GM18870 (cell line): ENCODE data around the gene TCTA.
"Not testable (repeated sequence)": the region's sequence is repeated elsewhere in the genome, so short reads cannot be mapped to it uniquely, and the experiment has no call there.

Experiments used
- ATAC-seq: cut with Tn5 transposase; IDR thresholded peaks from one replicate; pipeline ENCODE4 v1.9.1; 2021; ENCODE audit warnings: moderate library complexity; ENCODE audit not compliant: unreplicated experiment

Gene TCTA, protein sequence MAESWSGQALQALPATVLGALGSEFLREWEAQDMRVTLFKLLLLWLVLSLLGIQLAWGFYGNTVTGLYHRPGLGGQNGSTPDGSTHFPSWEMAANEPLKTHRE

DNA sequence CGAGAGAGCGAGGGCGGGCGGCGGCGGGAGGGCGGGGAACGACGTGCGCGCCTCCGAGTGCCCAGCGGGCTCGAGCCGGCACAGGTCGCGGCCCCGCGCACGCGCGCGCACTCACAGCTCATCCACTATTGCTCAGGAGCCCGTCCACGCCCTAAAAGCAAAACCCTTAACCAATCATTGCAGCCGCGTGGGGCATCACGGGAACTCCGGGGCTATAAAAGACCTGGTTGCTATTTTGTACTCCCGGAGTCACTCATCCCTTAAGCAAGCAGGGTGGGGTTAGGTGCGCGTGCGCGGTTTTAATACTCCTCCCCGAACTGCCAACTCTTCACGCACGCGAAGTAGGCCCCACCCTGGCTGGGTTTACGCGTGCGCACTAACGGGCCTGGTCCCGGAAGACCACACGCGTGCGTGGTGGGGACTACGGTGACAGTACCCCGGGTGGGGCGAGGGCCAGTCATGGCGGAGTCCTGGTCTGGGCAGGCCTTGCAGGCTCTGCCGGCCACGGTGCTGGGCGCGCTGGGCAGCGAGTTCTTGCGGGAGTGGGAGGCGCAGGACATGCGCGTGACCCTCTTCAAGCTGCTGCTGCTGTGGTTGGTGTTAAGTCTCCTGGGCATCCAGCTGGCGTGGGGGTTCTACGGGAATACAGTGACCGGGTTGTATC is at the start of gene TCTA, which contains the start of gene RHOA:
Gene TCTA, plus strand, starts transcription at position 456 of the 664 bp plus-strand sequence. Its CDS starts 4 bp downstream, at position 460.
Gene RHOA, minus strand, starts transcription at position 9 of the 664 bp plus-strand sequence. CDS start 36,387 bp downstream, outside the sequence.
- ATAC-seq: peak; percentile 79

DNA sequence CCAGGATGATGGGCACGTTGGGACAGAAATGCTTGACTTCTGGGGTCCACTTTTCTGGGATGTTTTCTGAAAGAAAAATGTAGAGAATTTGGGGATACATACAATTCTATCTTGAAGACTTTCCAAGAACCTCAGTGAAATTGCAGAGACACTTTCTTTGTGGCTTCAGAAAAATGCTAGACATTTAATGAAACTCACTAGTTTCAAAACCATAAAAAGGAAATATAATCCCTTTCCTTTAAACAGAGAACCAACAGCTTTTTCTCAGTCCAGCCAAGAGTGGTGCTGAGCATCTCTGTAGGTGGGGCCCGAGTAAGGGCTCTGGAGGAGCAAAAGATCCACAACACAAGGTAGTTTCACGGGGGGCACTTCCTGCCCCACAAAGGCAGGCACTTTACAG is 49.7 kb upstream of the TCTA start:
- no peak for ATAC-seq

GRCh38 chr3:49370585-49371290 is 41.5 kb upstream of the TCTA start:
- no peak for ATAC-seq

DNA sequence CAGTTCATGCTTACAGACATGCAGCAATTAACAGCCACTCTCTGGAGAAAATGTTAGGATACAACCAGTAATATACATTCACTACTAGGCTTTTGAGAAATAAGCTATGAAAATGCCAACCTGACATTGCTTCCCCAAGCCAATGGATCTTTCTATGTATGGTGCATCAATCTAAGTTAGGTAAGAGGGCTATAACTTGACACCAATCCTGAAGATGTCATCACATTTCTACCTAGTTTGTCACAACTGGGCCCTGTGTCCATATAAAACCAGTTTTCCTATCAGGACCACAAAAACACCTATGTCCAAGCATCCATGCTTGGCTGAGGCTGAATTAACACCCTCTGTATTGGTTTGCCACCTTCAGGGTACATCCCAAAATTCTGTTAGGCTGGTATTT is 40.3 kb upstream of the TCTA start:
- no peak for ATAC-seq

DNA sequence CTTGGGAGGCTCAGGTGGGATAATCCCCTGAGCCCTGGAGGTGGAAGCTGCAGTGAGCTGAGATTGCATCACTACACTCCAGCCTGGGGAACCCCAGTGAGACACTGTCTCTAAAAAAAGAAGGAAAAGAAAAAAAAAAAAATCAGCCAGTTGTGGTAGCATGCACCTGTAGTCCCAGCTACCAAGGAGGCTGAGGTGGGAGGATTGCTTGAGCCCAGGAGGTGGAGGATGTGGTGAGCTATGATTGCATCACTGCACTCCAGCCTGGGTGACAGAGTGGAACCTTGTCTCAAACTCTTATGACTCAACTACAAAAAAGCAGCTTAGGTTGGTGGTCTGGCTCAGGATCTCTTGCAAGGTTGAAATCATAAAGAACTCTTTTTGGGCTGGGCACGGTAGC is 34.7 kb upstream of the TCTA start:
- ATAC-seq: no peak

- no peak for ATAC-seq
Measured at GRCh38 chr3:49378249-49378895, 33.9 kb upstream of the TCTA start.

- ATAC-seq: no peak
Measured at GRCh38 chr3:49383387-49383786, 28.8 kb upstream of the TCTA start.

- no peak for ATAC-seq
Measured at GRCh38 chr3:49385617-49386016, 26.6 kb upstream of the TCTA start.

DNA sequence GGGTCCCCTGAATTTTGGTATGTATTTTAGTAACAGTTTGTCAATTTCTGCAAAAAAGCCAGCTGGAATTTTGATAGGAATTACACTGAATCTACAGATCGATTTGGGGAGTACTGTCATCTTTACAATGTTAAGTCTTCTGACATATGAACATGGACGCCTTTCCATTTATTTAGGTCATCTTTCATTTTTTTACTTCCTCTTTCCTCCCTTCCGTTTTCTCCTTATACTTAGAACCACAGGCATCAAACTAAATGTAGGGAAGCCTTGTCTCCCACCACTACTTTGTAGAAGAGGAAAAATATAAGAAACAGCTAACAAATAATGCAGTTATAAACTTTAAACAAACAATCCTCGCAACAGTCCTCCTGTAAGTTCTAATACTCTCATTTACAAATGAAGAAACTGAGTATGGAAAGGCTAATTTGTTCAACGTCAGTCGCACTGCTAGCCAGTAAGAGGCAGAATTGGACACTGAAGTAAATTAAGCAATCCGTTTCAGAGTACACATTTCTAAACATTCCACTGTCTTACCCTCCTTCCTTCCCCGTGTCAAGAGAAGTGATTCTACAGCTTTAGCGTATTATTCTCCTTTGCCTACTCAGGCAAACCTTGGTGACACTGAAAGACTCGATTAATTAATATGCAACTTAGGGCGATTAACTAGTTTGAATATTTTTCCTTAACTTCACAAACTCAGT is 26.0 kb upstream of the TCTA start:
- ATAC-seq: no peak

DNA sequence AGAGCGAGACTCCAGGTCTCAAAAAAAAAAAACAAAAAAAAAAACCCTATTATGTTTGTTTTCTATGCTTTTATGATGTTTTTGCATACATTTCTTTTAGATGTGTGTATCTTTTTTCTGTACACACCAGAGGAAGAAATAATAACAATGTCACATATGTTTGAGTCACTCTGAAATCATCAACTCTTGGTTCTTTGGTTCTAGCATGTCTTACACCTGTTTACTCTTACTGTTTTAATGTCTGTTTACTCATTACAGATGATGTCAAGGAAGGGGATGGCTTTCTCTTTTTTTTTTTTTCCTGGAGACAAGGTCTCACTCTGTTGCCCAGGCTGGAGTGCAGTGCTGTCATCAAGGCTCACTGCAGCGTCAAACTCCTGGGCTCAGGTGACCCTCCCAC is 24.5 kb upstream of the TCTA start:
- ATAC-seq: no peak

DNA sequence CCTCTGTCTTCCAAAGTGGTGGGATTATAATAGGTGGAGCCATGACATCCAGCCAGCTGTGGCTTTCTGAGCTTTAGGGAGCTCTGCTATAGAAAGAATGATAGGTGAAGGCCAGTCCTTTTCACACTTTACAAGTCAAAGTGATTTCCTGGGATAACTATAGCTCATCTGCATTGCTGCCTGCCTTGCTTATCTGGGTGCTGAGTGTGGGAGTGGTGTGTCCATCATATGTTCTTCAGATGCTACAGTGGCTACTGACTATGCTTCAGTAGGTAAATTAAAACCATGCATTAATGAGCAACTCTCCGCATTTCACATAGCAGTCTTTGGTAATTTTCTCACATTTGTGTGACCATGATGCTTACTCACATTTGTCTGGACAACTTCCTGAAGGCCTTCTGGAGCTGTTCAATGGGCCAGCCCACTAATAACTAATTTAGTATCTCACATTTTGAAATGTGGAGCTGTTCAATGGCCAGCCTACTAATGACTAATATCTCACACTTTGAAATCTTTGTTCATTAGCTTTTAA is 23.9 kb upstream of the TCTA start:
- no peak for ATAC-seq

- ATAC-seq: no peak
Measured at GRCh38 chr3:49389297-49389696, 22.9 kb upstream of the TCTA start.

GRCh38 chr3:49391310-49391709 is 20.9 kb upstream of the TCTA start:
- ATAC-seq: not testable (repeated sequence)

GRCh38 chr3:49397470-49397869 is 14.8 kb upstream of the TCTA start:
- ATAC-seq: no peak

DNA sequence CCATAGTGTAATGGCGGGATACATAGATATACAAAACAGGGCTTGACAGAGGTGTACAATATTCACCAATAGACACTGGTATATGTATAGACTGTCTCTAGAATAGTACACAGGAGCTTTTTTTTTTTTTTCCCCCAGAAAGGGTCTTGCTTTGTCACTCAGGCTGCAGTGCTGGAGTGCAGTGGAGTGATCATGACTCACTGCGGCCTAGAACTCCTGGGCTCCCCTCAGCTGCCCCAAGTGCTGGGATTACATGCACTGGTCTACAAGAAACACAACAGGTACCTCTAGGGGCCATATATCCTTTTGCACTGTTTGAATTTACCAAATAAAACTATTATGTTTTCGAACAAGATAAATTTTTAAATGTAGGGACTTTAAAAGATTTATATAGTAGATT is 12.8 kb upstream of the TCTA start:
- ATAC-seq: no peak

DNA sequence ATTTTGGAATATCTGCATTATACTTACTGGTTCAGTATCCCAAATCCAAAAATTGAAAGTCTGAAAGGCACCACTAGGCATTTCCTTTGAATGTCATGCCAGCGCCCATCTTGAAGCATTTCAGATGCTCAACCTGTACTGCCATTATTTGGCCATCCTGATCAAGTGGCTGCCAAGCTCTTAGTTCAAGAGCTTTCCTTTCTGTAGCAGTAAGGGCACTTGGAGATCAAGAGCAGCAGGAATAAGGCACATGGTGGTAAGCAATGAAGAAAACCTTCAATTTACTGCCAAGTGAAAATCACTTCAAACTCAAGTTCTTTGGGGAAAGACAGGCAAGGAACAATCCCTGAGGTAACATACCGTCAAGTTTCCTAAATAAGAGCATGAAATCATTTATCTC is 10.5 kb upstream of the TCTA start:
- ATAC-seq: no peak

GRCh38 chr3:49403891-49404290 is 8.3 kb upstream of the TCTA start:
- no peak for ATAC-seq

DNA sequence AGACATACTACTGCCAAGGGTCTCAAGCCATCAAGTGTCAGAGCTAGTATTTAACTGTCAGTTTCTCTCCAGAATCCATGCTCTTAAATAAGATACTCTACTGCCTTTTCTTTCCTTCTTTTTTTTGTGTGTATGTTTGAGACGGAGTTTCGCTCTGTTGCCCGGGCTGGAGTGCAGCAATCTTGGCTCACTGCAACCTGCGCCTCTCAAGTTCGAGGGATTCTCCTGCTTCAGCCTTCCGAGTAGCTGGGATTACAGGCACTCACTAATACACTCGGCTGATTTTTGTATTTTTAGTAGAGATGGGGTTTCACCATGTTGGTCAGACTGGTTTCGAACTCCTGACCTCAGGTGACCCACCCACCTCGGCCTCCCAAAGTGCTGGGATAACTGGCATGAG is 6.7 kb upstream of the TCTA start:
- not testable (repeated sequence) for ATAC-seq

- ATAC-seq: no peak
Measured at GRCh38 chr3:49406571-49407565, 5.4 kb upstream of the TCTA start.
